ENCODE results near the gene KIAA0753. TPM values are rescaled to one million over a fixed set of nuclear protein-coding genes. Genes with fewer than 3 reads are reported as not detected.

Gene KIAA0753
- total RNA-seq, 1 experiment from 2014 or later = 18.3 TPM

DNA sequence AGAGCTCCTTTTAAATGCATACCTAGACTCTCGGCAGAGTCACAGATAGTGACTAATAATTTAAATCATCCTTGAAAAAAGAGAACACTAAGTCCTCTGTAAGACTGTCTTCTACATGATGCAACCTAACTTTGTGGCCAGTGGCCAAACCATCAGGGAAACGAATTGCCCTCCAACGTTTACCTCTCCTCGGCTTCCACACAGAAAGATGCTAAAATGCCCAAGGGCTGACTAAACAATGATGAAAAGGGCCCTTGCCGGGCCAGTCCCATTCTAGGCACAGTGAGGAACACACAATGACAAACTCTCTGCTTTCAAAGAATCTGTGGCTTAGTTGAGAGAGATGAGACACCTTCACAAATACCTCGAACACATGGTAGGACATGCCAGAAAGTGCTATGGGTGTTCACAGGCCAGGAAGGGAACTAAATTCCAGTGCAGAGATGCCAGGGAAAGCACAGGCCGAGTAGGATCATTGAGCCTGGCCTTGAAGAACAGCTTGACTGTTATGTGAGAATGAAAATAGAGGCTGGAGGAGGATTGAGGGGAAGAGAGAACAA lies 48.8 kb downstream of the KIAA0753 start:
- H3K79me2 ChIP-seq (ENCODE audit: insufficient read depth, low read length) = no peaks in the 10 kb centered on the region
- intact Hi-C loops (cut with micrococcal nuclease) = no loop called here
- no peaks in the 10 kb centered on the region for H3K9me3 ChIP-seq (ENCODE audit: control insufficient read depth in 1 of 2, insufficient read depth in 1 of 2, low read depth in 1 of 2, low read length in 2 of 2)
- H4K20me1 ChIP-seq (ENCODE audit: insufficient read depth) = no peaks in the 10 kb centered on the region
- H3K4me3 ChIP-seq (replicated peaks in 1 of 2; ENCODE audit: low read depth in 1 of 2, low read length in 2 of 2) = no peak overlapping the region
- TF ChIP-seq ELF1 (IDR thresholded peaks at IDR 0.05; ENCODE audit: borderline replicate concordance, low read depth) = no peak
- TF ChIP-seq YY1 (IDR thresholded peaks at IDR 0.05; ENCODE audit: extremely low read depth, insufficient replicate concordance, low read depth, low read length) = no peak
- TF ChIP-seq TCF7L2 (IDR thresholded peaks at IDR 0.05; ENCODE audit: borderline replicate concordance, extremely low read depth, insufficient read depth, insufficient read length) = no peak
- no peak for TF ChIP-seq POLR2A (IDR thresholded peaks at IDR 0.05; ENCODE audit: borderline replicate concordance, extremely low read depth, insufficient read depth, insufficient read length)
- no peak for TF ChIP-seq EZH2phosphoT487 (IDR thresholded peaks at IDR 0.05; ENCODE audit: borderline replicate concordance)
- TF ChIP-seq SP1 (IDR thresholded peaks at IDR 0.05; ENCODE audit: low read depth) = no peak
- no peak for TF ChIP-seq SRF (IDR thresholded peaks at IDR 0.05; ENCODE audit: low read depth)
- no peak for TF ChIP-seq FOSL1 (IDR thresholded peaks at IDR 0.05; ENCODE audit: low read depth)
- TF ChIP-seq, protein P1, sequence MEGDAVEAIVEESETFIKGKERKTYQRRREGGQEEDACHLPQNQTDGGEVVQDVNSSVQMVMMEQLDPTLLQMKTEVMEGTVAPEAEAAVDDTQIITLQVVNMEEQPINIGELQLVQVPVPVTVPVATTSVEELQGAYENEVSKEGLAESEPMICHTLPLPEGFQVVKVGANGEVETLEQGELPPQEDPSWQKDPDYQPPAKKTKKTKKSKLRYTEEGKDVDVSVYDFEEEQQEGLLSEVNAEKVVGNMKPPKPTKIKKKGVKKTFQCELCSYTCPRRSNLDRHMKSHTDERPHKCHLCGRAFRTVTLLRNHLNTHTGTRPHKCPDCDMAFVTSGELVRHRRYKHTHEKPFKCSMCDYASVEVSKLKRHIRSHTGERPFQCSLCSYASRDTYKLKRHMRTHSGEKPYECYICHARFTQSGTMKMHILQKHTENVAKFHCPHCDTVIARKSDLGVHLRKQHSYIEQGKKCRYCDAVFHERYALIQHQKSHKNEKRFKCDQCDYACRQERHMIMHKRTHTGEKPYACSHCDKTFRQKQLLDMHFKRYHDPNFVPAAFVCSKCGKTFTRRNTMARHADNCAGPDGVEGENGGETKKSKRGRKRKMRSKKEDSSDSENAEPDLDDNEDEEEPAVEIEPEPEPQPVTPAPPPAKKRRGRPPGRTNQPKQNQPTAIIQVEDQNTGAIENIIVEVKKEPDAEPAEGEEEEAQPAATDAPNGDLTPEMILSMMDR (IDR thresholded peaks at IDR 0.05 in 2 of 3, conservative IDR thresholded peaks at IDR 0.05 in 1 of 3; ENCODE audit: borderline replicate concordance in 1 of 3, insufficient read depth in 1 of 3, low read depth in 2 of 3, low read length in 2 of 3) = no peak
- TF ChIP-seq ZNF274 (IDR thresholded peaks at IDR 0.05; ENCODE audit: low read depth, low read length) = no peak
- TF ChIP-seq, protein P2, sequence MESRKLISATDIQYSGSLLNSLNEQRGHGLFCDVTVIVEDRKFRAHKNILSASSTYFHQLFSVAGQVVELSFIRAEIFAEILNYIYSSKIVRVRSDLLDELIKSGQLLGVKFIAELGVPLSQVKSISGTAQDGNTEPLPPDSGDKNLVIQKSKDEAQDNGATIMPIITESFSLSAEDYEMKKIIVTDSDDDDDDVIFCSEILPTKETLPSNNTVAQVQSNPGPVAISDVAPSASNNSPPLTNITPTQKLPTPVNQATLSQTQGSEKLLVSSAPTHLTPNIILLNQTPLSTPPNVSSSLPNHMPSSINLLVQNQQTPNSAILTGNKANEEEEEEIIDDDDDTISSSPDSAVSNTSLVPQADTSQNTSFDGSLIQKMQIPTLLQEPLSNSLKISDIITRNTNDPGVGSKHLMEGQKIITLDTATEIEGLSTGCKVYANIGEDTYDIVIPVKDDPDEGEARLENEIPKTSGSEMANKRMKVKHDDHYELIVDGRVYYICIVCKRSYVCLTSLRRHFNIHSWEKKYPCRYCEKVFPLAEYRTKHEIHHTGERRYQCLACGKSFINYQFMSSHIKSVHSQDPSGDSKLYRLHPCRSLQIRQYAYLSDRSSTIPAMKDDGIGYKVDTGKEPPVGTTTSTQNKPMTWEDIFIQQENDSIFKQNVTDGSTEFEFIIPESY (IDR thresholded peaks at IDR 0.05; ENCODE audit: extremely low read depth, insufficient replicate concordance, low read length) = no peak
- no peak for TF ChIP-seq EGR1 (IDR thresholded peaks at IDR 0.05; ENCODE audit: low read depth)
- TF ChIP-seq, protein P3, sequence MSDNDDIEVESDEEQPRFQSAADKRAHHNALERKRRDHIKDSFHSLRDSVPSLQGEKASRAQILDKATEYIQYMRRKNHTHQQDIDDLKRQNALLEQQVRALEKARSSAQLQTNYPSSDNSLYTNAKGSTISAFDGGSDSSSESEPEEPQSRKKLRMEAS (IDR thresholded peaks at IDR 0.05) = no peak
- no peak for TF ChIP-seq CEBPB (IDR thresholded peaks at IDR 0.05; ENCODE audit: low read depth)
- TF ChIP-seq RAD21 (IDR thresholded peaks at IDR 0.05; ENCODE audit: low read depth) = no peak
- TF ChIP-seq, protein P4, sequence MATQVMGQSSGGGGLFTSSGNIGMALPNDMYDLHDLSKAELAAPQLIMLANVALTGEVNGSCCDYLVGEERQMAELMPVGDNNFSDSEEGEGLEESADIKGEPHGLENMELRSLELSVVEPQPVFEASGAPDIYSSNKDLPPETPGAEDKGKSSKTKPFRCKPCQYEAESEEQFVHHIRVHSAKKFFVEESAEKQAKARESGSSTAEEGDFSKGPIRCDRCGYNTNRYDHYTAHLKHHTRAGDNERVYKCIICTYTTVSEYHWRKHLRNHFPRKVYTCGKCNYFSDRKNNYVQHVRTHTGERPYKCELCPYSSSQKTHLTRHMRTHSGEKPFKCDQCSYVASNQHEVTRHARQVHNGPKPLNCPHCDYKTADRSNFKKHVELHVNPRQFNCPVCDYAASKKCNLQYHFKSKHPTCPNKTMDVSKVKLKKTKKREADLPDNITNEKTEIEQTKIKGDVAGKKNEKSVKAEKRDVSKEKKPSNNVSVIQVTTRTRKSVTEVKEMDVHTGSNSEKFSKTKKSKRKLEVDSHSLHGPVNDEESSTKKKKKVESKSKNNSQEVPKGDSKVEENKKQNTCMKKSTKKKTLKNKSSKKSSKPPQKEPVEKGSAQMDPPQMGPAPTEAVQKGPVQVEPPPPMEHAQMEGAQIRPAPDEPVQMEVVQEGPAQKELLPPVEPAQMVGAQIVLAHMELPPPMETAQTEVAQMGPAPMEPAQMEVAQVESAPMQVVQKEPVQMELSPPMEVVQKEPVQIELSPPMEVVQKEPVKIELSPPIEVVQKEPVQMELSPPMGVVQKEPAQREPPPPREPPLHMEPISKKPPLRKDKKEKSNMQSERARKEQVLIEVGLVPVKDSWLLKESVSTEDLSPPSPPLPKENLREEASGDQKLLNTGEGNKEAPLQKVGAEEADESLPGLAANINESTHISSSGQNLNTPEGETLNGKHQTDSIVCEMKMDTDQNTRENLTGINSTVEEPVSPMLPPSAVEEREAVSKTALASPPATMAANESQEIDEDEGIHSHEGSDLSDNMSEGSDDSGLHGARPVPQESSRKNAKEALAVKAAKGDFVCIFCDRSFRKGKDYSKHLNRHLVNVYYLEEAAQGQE (IDR thresholded peaks at IDR 0.05; ENCODE audit: low read depth) = no peak
- TF ChIP-seq SIN3A (IDR thresholded peaks at IDR 0.05; ENCODE audit: low read depth) = no peak
- TF ChIP-seq CBX3 (IDR thresholded peaks at IDR 0.05; ENCODE audit: low read depth) = no peak
- no peak overlapping the region for H3K9ac ChIP-seq (ENCODE audit: low read length)
- DNase-seq (ENCODE audit: low read depth, low spot score) = no peak
- RAD21 ChIA-PET (ENCODE audit: low non-redundant PET in 1 of 2, low total read pairs in 2 of 2, uncharacterized antibody in 2 of 2, unreplicated experiment in 2 of 2) = no interaction called here
- H2AFZ ChIP-seq (ENCODE audit: low read depth, low read length, poor library complexity, severe bottlenecking) = no peak overlapping the region
- no peak overlapping the region for H3K27ac ChIP-seq (ENCODE audit: low read depth, low read length)
- no peaks in the 10 kb centered on the region for H3K9me2 ChIP-seq (ENCODE audit: insufficient read depth)
- peaks cover 41 to 46% of the 10 kb centered on the region in 2 experiments for H3K36me3 ChIP-seq (ENCODE audit: control insufficient read depth in 1 of 2, insufficient read depth in 2 of 2, low read length in 2 of 2)
- no peak overlapping the region for H3K4me2 ChIP-seq (ENCODE audit: low read length)
- no peaks in the 10 kb centered on the region for H3K4me1 ChIP-seq (ENCODE audit: control insufficient read depth in 1 of 2, insufficient read depth in 2 of 2, low read length in 2 of 2)
- BruUV-seq (replicated peaks) = no TSS peak
- CTCF ChIA-PET = no interaction called here
- POLR2A ChIA-PET = no interaction called here
- H3K27me3 ChIP-seq (ENCODE audit: insufficient read depth, low read length) = no peaks in the 10 kb centered on the region
- ATAC-seq = no peak
